Stimulated activated CD4-positive, alpha-beta T cell treated with anti-CD3 and anti-CD28 coated beads, TNF-alpha, amount 100 ng/mL, for 4 hours (primary cell): ENCODE data around the gene CPSF6.
"Not testable (repeated sequence)": the region's sequence is repeated elsewhere in the genome, so short reads cannot be mapped to it uniquely, and the experiment has no call there.

Experiments used
- DNase-seq, 3 experiments: peaks; one replicate each; pipeline ENCODE4 v3.0.0-alpha.2; 2020; ENCODE audit warnings: low read depth in 3 of 3

Gene CPSF6

GRCh38 chr12:69239352-69239921 lies at the start of gene CPSF6:
Gene CPSF6, plus strand, starts transcription at chr12:69239569. Its CDS starts 78 bp downstream, at chr12:69239647.
- peak; percentile 92 to 94 (median 93) for DNase-seq

- DNase-seq: no peak
Observed at GRCh38 chr12:69196302-69197288, 42.8 kb upstream of the CPSF6 start.

- not testable (repeated sequence) for DNase-seq
Observed at GRCh38 chr12:69199976-69200375, 39.4 kb upstream of the CPSF6 start.

GRCh38 chr12:69204191-69204590 lies 35.2 kb upstream of the CPSF6 start:
- DNase-seq: no peak

GRCh38 chr12:69210661-69211060 lies 28.7 kb upstream of the CPSF6 start:
- no peak for DNase-seq

- no peak for DNase-seq
Observed at GRCh38 chr12:69211160-69211559, 28.2 kb upstream of the CPSF6 start.

- DNase-seq: no peak
Observed at GRCh38 chr12:69214169-69214568, 25.2 kb upstream of the CPSF6 start.

- DNase-seq: no peak
Observed at GRCh38 chr12:69225251-69225910, 14.0 kb upstream of the CPSF6 start.

- DNase-seq: no peak
Observed at GRCh38 chr12:69231479-69231878, 7.9 kb upstream of the CPSF6 start.

GRCh38 chr12:69238589-69239351 lies 599 bp upstream of the CPSF6 start:
- no peak for DNase-seq

- peak; percentile 25 to 29 (median 25) for DNase-seq
Observed at GRCh38 chr12:69239922-69240630, 707 bp downstream of the CPSF6 start.

GRCh38 chr12:69240631-69240995 lies 1.2 kb downstream of the CPSF6 start:
- peak in 1 of 3 experiments; percentile 8 for DNase-seq

- no peak for DNase-seq
Observed at GRCh38 chr12:69241438-69242092, 2.2 kb downstream of the CPSF6 start.

GRCh38 chr12:69243099-69244084 lies 4.0 kb downstream of the CPSF6 start:
- DNase-seq: no peak

- no peak for DNase-seq
Observed at GRCh38 chr12:69247268-69248018, 8.1 kb downstream of the CPSF6 start.

GRCh38 chr12:69252033-69252432 lies 12.7 kb downstream of the CPSF6 start:
- no peak for DNase-seq

GRCh38 chr12:69254046-69254445 lies 14.7 kb downstream of the CPSF6 start:
- DNase-seq: no peak

- no peak for DNase-seq
Observed at GRCh38 chr12:69254862-69255261, 15.5 kb downstream of the CPSF6 start.

- DNase-seq: no peak
Observed at GRCh38 chr12:69258655-69259054, 19.3 kb downstream of the CPSF6 start.
